Lower leg skin (tissue), 3 donors: ENCODE results near the gene TRMT112.

Experiments
- CTCF ChIP-seq, 3 donors: fragments of 450-650 bp; IDR thresholded peaks; one replicate each; pipeline ENCODE4 v1.5.1; 2016; ENCODE audit warnings: antibody characterized with exemption in 3 of 3, mild to moderate bottlenecking in 3 of 3, moderate library complexity in 2 of 3
- POLR2A ChIP-seq, 2 donors: fragments of 450-650 bp; IDR thresholded peaks; one replicate each; pipeline ENCODE4 v1.6.1; 2016 to 2017; ENCODE audit warnings: antibody characterized with exemption in 2 of 2, mild to moderate bottlenecking in 1 of 2, moderate library complexity in 1 of 2

- TF ChIP-seq CTCF (IDR thresholded peaks at IDR 0.05) (no peak), POLR2A (IDR thresholded peaks at IDR 0.05) (no peak)
These were observed 49.1 kb downstream of the TRMT112 start for GRCh38 chr11:64268025-64268892.
